Kidney epithelial cell (primary cell): ENCODE data around the gene SGTB. TPM values are rescaled to one million over a fixed set of nuclear protein-coding genes. Genes with fewer than 3 reads are reported as not detected.

Experiments used
- DNase-seq: peaks from one replicate; pipeline ENCODE4 v3.0.0-alpha.2; 2010; ENCODE audit warnings: low read depth
- H3K27me3 ChIP-seq: 2 replicates; pipeline ENCODE4 v1.6.0; 2011; ENCODE audit warnings: low read length; ENCODE audit not compliant: control insufficient read depth, insufficient read depth
- H3K36me3 ChIP-seq: 2 replicates; pipeline ENCODE4 v1.5.1; 2011; ENCODE audit warnings: low read length; ENCODE audit not compliant: control insufficient read depth, insufficient read depth
- H3K4me3 ChIP-seq: 2 replicates; pipeline ENCODE4 v1.5.1; 2011; ENCODE audit warnings: low read depth, mild to moderate bottlenecking, control low read depth, low read length
- CTCF ChIP-seq: IDR thresholded peaks from 2 replicates; pipeline ENCODE4 v1.5.1; 2011; ENCODE audit warnings: mild to moderate bottlenecking, moderate library complexity, low read length, control low read depth, inconsistent platforms; ENCODE audit not compliant: insufficient read depth, poor library complexity, severe bottlenecking
- total RNA-seq: library from RNA; depleted of rRNA; stranded (reverse); fragments of >200 nt; gene quantifications from 2 replicates; pipeline ENCODE4 v1.2.3, GENCODE V29; 2015

The SGTB gene
- total RNA-seq, 1 donor from 2014 or later = 12.4 TPM

DNA sequence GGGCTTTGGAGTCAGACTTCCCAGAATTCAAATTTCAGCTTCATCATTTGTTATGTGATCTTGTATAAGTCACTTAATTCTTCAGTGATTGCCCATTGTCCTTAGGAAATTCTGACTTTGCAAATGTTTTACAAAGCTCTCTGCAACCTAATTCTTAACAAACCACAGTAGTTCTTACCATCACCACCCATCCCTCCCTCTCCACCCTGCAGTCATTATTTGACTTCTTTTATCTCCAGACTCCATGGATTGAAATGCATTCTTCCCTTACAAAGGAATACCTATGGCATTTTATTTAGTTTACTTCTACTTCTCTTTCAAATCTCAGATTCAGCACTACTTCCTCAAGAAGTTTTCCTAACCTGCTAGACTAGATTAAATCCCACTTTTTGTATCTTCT is 74.0 kb downstream of the SGTB start:
- no peak for DNase-seq
- no peaks in the 10 kb centered on the region for H3K36me3 ChIP-seq
- no peaks in the 10 kb centered on the region for H3K27me3 ChIP-seq
- H3K4me3 ChIP-seq = no peak overlapping the region
- no peak for TF ChIP-seq CTCF

GRCh38 chr5:65646938-65647337 is 75.0 kb downstream of the SGTB start:
- no peak for TF ChIP-seq CTCF
- Histone ChIP-seq H3K36me3 (no peaks in the 10 kb centered on the region), H3K4me3 (no peak overlapping the region), H3K27me3 (no peaks in the 10 kb centered on the region)
- no peak for DNase-seq

DNA sequence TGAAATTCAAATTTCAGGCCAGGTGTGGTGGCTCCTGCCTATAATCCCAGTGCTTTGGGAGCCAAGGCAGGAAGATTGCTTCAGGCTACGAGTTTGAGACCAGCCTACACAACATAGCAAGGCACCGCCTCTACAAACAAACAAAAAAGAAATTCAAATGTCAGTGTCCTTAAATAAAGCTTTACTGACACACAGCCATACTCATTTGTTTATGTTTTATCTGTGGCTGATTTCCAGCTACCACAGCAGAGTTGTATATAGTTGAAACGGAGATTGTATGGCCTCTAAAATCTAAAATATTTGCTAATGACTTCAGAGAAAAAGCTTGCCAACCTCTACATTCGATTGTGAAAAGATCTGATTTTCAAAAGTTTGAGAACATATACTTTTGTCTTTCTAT is 81.7 kb downstream of the SGTB start:
- no peaks in the 10 kb centered on the region for H3K27me3 ChIP-seq
- TF ChIP-seq CTCF = no peak
- no peak overlapping the region for H3K4me3 ChIP-seq
- DNase-seq = no peak
- no peaks in the 10 kb centered on the region for H3K36me3 ChIP-seq

DNA sequence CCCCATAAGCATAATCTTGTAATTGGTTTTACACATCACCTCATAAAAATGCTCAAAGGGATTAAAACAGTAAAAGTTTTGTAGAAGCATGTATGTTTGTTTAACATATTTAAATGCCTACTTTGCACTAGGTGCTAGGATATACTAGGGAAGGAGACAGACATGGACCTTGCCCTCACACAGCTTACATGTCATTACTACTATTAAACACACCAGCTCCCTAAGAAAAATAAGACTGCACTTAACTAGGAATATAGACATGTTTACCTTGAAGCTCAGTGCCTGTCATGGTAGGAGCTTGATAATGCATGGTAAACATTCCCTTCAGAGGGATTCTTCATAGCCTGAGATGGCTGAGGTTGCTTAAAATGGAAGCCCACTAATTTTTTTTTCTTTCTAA is 90.9 kb downstream of the SGTB start:
- Histone ChIP-seq H3K36me3 (peaks cover 2% of the 10 kb centered on the region), H3K4me3 (no peak overlapping the region), H3K27me3 (no peaks in the 10 kb centered on the region)
- no peak for TF ChIP-seq CTCF
- DNase-seq = no peak

DNA sequence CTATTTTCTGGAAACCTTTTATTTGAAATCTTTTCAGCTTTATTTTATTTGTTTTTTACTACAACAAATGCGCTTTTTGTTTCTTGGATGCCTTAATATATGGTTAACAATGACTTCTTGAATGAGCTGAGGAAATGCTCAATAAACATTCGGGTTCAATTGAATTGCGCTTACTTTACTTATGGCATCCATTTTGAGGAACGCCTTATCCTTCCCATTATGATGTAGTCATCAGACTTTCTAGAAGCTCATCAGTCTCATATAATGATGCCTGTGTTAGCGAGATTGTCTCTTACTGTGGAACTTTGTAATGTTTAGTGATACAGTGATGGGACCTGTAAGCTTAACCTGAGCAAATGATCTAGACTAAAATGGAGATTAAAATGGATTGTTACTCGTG is 96.2 kb downstream of the SGTB start:
- Histone ChIP-seq H3K4me3 (peak overlapping the region; percentile 85), H3K36me3 (peaks cover 2% of the 10 kb centered on the region), H3K27me3 (no peaks in the 10 kb centered on the region)
- no peak for DNase-seq
- no peak for TF ChIP-seq CTCF
